ENCODE data around the gene SPATA31C1. TPM values are rescaled to one million over a fixed set of nuclear protein-coding genes. Genes with fewer than 3 reads are reported as not detected.
A peak's percentile ranks its signal among the peaks of the same experiment; 100 is the strongest.

The SPATA31C1 gene
- total and polyA plus RNA-seq, 2 donors (not counting 1 experiment from before 2014, with no cell fraction given), result not detected

- no peaks in the 10 kb centered on the region for H3K9me3 ChIP-seq (ENCODE audit: control insufficient read depth, insufficient read depth, low read depth, low read length)
- DNase-seq (ENCODE audit: low read depth in 2 of 2), result no peak
- no peak overlapping the region for H3K9ac ChIP-seq (ENCODE audit: insufficient read depth, low read length)
- H3K79me2 ChIP-seq (ENCODE audit: control insufficient read depth, insufficient read depth, low read length), result no peaks in the 10 kb centered on the region
- no peaks in the 10 kb centered on the region for H3K36me3 ChIP-seq (ENCODE audit: control insufficient read depth, insufficient read depth, low read length)
- no peak overlapping the region for H2AFZ ChIP-seq (ENCODE audit: low read length)
- H3K4me3 ChIP-seq (replicated peaks in 1 of 4; ENCODE audit: control extremely low read depth in 1 of 4, insufficient read depth in 1 of 4, low read depth in 3 of 4, low read length in 4 of 4), result no peak overlapping the region
- no peak overlapping the region for H3K4me2 ChIP-seq (ENCODE audit: extremely low read depth, insufficient read depth, low read length)
- H3K27me3 ChIP-seq (ENCODE audit: control insufficient read depth, insufficient read depth, low read length), result no peaks in the 10 kb centered on the region
- no peaks in the 10 kb centered on the region for H3K4me1 ChIP-seq (ENCODE audit: control insufficient read depth, extremely low read depth, insufficient read depth, low read length)
- TF ChIP-seq EZH2 (IDR thresholded peaks at IDR 0.05; ENCODE audit: low read length, missing control alignments), result no peak
- TF ChIP-seq CTCF (conservative IDR thresholded peaks at IDR 0.05 in 1 of 2, IDR thresholded peaks at IDR 0.05 in 1 of 2; ENCODE audit: low read depth in 1 of 2, low read length in 2 of 2), result no peak
- H4K20me1 ChIP-seq (ENCODE audit: control insufficient read depth, extremely low read depth, insufficient read depth, low read length), result no peaks in the 10 kb centered on the region
- no peak overlapping the region for H3K27ac ChIP-seq (ENCODE audit: insufficient read depth, low read length)
These were observed 27.9 kb upstream of the SPATA31C1 start for GRCh38 chr9:87889882-87890252.

- Histone ChIP-seq H3K9me3 (ENCODE audit: control insufficient read depth, insufficient read depth, low read depth, low read length) (no peaks in the 10 kb centered on the region), H4K20me1 (ENCODE audit: control insufficient read depth, extremely low read depth, insufficient read depth, low read length) (no peaks in the 10 kb centered on the region), H2AFZ (ENCODE audit: low read length) (no peak overlapping the region), H3K79me2 (ENCODE audit: control insufficient read depth, insufficient read depth, low read length) (no peaks in the 10 kb centered on the region), H3K36me3 (ENCODE audit: control insufficient read depth, insufficient read depth, low read length) (no peaks in the 10 kb centered on the region), H3K27me3 (ENCODE audit: control insufficient read depth, insufficient read depth, low read length) (no peaks in the 10 kb centered on the region), H3K4me2 (ENCODE audit: extremely low read depth, insufficient read depth, low read length) (no peak overlapping the region), H3K9ac (ENCODE audit: insufficient read depth, low read length) (no peak overlapping the region), H3K4me1 (ENCODE audit: control insufficient read depth, extremely low read depth, insufficient read depth, low read length) (no peaks in the 10 kb centered on the region), H3K4me3 (replicated peaks in 1 of 4; ENCODE audit: control extremely low read depth in 1 of 4, insufficient read depth in 1 of 4, low read depth in 3 of 4, low read length in 4 of 4) (no peak overlapping the region), H3K27ac (ENCODE audit: insufficient read depth, low read length) (no peak overlapping the region)
- DNase-seq (ENCODE audit: low read depth in 2 of 2), result no peak
- no peak for TF ChIP-seq CTCF (conservative IDR thresholded peaks at IDR 0.05 in 1 of 2, IDR thresholded peaks at IDR 0.05 in 1 of 2; ENCODE audit: low read depth in 1 of 2, low read length in 2 of 2)
- no peak for TF ChIP-seq EZH2 (IDR thresholded peaks at IDR 0.05; ENCODE audit: low read length, missing control alignments)
These were observed 26.9 kb upstream of the SPATA31C1 start for GRCh38 chr9:87890837-87891236.

GRCh38 chr9:87891754-87892153 is 26.0 kb upstream of the SPATA31C1 start:
- H3K36me3 ChIP-seq (ENCODE audit: control insufficient read depth, insufficient read depth, low read length), result no peaks in the 10 kb centered on the region
- H3K9ac ChIP-seq (ENCODE audit: insufficient read depth, low read length), result no peak overlapping the region
- no peaks in the 10 kb centered on the region for H3K79me2 ChIP-seq (ENCODE audit: control insufficient read depth, insufficient read depth, low read length)
- peak in 1 of 2 donors; percentile 50 for DNase-seq (ENCODE audit: low read depth in 2 of 2)
- no peak overlapping the region for H2AFZ ChIP-seq (ENCODE audit: low read length)
- H3K27me3 ChIP-seq (ENCODE audit: control insufficient read depth, insufficient read depth, low read length), result no peaks in the 10 kb centered on the region
- H3K9me3 ChIP-seq (ENCODE audit: control insufficient read depth, insufficient read depth, low read depth, low read length), result no peaks in the 10 kb centered on the region
- no peak overlapping the region for H3K4me3 ChIP-seq (replicated peaks in 1 of 4; ENCODE audit: control extremely low read depth in 1 of 4, insufficient read depth in 1 of 4, low read depth in 3 of 4, low read length in 4 of 4)
- no peaks in the 10 kb centered on the region for H3K4me1 ChIP-seq (ENCODE audit: control insufficient read depth, extremely low read depth, insufficient read depth, low read length)
- no peak overlapping the region for H3K4me2 ChIP-seq (ENCODE audit: extremely low read depth, insufficient read depth, low read length)
- TF ChIP-seq CTCF (conservative IDR thresholded peaks at IDR 0.05 in 1 of 2, IDR thresholded peaks at IDR 0.05 in 1 of 2; ENCODE audit: low read depth in 1 of 2, low read length in 2 of 2) (no peak), EZH2 (IDR thresholded peaks at IDR 0.05; ENCODE audit: low read length, missing control alignments) (no peak)
- no peak overlapping the region for H3K27ac ChIP-seq (ENCODE audit: insufficient read depth, low read length)
- H4K20me1 ChIP-seq (ENCODE audit: control insufficient read depth, extremely low read depth, insufficient read depth, low read length), result no peaks in the 10 kb centered on the region

All from fibroblast of lung (primary cell).